Activated naive CD4-positive, alpha-beta T cell treated with Interleukin-2 at 50 U/mL for 16 hours (primary cell): ENCODE data around the gene PLXNC1.

Experiments
- DNase-seq: peaks from one replicate; pipeline ENCODE4 v3.0.0-alpha.2; 2020

The PLXNC1 gene

DNA sequence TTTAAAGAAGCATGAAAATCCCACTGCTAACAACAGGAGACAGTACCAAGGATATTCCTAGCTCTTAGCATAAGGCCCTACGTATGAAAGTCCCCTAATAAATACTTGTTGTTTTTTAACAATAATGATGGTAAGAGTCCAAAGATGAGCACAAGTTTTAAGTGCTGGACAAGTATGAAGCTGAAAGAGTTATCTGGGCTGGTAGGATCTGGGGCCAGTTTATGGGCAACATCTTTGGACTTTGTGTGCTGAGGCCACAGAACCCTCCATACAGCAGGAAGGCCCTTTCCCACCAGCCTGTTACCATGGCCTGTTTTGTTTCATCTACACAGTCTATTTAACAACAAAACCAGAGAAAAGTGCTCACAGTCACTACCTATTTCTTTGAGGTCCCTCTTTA, 12.5 kb upstream of the PLXNC1 start:
- DNase-seq, result no peak

DNA sequence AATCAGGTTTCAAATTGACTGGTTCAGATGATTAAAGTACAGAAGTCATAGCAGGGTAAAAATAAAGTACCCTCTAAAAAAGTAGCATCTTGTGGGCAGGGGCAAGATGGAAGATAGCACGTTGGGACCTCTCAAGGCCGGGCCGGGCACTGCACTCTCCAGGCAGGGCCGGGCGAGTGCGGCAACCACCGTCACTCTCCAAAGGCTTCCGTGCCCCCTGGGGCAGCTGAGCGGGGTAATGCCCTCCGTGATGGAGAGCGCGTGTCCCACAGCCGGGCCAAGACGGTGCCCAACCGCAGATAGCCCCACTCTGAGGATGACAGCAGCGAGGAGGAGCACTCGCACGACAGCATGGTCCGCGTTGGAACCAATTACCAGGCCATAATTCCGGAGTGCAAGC, 8.6 kb upstream of the PLXNC1 start:
- no peak for DNase-seq

DNA sequence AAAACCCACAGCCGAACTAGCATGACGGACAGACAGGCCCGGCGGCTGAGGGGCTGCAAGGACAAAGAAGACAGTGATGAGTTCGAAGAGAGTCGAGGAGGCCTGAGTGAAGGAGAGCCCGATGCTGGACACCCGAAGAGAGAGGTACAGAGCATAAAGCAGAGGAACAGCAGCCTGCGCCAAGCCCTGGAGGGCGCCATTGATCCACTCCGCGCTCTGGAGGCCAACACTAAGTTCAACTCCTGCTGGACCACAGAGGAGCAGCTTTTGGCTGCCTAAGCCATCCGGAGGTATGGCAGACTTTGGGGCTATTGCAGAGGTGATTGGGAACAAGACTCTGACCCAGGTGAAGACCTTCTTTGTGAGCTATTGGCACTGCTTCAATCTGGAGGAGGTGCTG, 7.8 kb upstream of the PLXNC1 start:
- peak; percentile 61 for DNase-seq

DNA sequence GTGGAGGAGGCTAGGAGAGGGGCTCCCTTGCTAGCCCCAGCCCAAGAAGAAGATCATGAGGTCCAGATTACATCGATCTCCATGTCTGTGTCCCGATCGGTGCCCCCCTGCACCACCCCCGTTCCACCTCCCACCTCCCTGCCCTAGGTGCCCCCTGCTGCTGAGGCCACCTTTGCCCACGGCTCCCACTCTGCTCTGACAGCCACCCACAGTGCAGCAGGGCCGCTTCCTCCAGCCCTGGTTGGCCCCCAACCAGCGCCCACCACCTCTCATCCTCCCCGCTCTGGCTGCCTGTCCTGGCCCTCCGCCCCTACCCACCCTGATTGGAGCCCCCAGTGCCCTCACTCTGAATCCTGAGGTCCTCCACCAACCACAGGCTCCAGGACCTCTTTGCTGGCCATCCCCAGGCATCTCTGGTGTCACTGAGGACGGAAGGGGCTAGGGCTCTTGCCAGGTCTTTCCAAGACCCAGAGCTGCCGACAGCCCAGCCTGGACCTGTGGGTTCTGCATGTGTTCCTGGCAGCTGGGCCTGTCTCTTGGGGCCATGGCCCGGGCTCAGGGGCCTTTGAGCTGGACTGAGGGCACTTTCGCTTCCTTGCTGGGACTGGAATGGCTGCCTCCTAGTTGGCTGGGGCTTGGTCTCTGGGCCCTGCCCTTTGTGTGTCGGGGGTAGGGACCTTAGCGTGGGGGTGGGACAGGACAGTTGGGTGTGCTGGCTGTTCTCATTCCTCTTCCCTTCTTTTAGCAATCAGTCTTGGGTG, 7.2 kb upstream of the PLXNC1 start:
- DNase-seq, result no peak

DNA sequence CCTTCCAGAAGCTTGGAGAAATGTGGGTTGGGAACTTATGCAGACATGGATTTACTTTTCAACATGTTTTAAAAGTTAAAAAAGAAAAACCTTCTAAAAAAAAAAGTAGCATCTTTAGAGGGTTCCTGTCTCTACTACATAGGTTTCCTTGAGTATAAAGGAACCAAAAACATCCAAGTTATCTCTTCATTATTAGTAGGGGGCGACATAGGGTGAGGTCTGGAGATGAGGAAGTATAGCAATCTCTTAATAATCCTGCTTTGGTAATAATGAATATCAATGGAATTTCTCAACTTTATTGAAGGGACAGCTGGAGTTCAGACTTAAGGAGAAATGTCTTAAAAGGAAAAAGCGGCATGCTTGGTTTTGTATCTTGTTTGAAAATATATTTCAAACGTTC, 6.5 kb upstream of the PLXNC1 start:
- DNase-seq, result no peak

DNA sequence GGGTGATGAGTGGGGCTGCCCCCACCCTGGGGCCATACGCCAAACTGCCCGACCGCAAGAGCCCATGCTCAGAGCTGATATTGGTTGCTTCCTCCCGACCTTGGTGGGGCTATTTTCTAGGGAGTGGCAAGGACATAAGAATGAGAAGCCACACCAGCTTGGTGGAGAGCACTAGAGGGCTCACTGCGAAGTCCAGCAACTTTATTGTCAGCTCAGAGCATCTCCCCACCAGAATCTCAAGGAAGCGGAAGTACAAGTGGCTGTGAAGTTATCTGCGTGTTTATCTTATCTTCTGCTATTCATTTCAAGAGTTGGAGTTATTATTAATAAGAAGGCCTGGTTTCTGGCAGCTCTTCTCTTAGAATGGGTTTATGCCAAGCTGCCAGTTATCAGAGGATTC, 4.9 kb upstream of the PLXNC1 start:
- DNase-seq, result no peak

DNA sequence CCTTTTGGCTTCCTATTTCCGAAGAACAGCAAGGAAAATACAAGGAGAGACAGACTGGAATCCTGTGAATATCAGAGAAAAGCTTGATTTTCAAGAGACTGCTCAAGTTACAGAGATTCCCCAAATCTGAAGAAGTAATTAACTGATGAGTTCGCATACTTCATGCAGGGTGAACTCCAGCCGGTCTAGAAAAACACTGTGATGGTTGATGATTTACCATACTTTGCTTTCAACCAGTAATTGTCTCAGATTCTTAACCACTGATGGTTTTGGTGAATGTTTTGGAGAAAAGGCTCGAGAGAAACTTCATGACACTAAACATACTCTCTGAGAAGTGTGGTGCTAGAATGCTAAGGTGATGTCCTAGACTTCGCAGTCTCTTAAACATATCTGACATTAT, 4.4 kb upstream of the PLXNC1 start:
- DNase-seq, result no peak

DNA sequence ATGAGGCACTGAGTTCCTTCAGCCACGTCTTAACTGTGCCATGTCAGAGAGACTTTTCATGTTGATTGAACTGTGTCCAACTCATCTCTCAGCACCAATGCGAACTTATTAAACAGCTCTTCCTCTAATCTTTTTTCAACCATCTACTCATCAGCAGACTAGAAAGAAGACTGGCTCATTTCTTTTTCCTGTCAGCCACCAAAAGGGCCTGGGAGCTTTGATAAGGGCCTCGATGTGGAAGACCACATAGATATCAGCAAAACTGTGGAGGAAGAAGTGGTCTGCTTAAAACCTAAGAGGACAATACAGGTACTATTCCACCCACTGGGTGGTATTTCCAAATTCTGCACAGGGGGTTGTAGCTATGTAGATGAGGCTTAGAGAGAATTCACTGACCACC, 3.6 kb upstream of the PLXNC1 start:
- no peak for DNase-seq

DNA sequence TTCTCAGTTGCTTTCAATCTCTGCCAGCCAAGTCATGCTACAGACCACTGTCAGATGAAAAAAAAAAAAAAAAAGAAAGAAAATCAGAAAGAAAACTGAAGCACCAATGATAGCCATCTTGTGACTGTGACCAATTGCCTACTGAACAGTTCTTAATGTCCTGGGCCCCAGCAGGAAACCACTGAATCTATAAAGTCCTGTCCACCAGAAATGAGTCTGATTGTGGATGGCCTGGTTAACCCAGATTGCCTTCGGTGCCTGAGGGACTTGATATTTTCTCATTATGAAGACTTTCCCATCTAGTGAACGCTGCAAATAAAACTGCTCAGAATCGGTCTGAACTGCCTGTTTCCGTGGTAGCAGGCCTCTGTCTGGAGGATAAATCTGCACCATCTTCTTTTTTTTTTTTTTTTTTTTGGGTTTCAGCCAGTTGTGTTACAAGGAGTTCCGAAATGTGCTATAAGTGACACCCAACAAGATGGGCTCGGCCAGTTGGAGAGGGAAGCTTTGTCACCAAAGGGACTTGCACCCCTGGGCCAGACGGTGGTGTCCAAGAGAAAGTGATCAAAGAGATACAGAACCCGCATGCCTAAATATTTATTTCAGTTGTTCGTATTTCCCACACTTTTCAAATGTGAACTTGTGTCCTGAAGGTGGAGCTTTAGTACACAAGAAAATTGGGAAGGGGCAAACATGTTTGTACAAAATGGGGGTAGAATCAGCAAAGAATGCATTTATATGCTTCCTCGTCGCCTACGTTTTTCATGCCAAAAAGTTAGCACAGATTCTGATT, 3.0 kb upstream of the PLXNC1 start:
- DNase-seq, result no peak

DNA sequence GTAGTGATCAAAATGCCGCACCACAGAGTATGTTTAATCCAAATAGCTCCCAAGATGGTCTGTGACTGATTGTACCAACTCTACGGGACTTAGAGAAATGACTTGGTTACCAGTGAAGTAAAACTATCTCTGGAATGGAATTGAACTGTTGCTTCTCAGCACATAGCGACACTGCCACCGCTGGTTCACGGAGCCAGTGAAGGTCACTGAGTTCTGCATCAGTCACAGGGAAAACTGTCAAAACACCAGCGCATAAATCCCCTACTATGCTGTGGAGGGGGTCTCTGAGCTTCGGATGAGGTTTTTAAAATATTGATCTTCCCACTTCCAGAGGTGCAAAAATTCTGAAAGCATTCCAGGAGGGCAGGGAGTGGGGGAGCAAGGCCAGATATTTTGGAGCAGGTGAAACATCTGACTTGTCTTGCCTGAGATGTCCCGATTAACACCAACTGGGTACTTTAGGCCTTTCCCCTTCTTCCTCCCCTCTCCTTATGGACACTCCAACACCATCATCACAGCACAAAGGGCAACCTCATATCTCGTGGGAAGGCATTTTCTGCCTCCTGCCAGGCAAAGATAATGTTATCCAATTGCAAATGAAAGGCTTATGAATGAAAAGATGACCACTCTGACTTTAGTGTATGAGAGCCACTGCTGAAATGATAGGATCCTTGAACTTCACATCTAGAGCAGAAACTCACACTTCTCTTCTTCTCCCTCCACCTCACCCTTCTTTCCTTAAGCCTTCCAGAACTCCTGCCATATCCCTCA, 2.0 kb upstream of the PLXNC1 start:
- no peak for DNase-seq

DNA sequence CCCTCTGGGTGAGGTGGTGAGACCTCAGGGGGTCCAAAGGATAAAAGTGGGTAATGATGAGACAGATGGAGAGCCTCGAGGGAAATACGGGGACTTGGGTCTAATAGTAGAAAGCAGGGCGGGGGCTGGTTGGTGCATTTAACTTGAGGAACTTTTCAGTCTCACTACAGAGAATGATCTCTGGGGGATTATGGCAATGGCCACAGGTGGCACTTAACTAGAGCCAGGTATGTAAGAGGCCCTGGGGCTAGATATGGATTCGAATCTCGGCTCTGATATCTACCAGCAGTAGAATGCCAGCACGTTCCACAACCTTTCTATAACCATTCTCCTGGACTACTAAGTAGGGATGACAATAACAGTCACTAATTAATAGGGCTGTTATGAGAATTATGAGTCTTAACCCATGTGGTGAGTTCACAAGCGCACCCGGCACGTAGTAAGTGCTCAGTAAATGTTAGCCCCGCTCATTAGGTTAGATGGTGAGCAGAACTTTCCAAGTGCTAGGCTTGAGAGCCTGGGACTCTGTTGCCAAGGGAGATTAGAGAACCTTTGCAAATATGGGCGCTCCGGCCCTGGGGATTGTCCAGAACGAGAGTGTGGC, 888 bp upstream of the PLXNC1 start:
- DNase-seq, result no peak

DNA sequence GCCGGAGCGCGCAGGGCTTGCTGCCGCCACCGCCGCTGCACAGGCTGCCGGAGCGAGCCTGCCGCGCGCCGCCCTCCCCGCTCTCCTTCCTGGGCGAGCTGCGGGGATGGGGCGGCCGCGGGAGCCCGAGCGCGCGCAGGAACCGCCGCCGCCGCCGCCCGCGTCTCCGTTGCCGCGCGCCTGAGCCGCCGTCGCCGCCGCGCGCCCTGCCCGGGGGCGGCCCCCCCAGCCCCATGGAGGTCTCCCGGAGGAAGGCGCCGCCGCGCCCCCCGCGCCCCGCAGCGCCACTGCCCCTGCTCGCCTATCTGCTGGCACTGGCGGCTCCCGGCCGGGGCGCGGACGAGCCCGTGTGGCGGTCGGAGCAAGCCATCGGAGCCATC, 352 bp downstream of the PLXNC1 start:
- DNase-seq, result no peak

DNA sequence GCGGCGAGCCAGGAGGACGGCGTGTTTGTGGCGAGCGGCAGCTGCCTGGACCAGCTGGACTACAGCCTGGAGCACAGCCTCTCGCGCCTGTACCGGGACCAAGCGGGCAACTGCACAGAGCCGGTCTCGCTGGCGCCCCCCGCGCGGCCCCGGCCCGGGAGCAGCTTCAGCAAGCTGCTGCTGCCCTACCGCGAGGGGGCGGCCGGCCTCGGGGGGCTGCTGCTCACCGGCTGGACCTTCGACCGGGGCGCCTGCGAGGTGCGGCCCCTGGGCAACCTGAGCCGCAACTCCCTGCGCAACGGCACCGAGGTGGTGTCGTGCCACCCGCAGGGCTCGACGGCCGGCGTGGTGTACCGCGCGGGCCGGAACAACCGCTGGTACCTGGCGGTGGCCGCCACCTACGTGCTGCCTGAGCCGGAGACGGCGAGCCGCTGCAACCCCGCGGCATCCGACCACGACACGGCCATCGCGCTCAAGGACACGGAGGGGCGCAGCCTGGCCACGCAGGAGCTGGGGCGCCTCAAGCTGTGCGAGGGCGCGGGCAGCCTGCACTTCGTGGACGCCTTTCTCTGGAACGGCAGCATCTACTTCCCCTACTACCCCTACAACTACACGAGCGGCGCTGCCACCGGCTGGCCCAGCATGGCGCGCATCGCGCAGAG, 873 bp downstream of the PLXNC1 start:
- DNase-seq, result peak; percentile 47

DNA sequence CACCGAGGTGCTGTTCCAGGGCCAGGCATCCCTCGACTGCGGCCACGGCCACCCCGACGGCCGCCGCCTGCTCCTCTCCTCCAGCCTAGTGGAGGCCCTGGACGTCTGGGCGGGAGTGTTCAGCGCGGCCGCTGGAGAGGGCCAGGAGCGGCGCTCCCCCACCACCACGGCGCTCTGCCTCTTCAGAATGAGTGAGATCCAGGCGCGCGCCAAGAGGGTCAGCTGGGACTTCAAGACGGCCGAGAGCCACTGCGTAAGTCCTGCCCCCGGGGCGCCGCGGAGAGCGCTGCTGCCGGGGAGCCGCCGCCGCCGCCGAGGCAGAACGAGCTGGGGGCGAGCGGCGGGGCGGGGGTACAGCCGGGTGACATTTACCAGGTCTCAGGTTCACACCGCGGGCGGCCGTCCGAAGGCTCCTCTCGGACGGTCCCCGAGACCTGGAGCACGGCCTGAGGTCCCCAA, 1.4 kb downstream of the PLXNC1 start:
- DNase-seq, result peak; percentile 17

DNA sequence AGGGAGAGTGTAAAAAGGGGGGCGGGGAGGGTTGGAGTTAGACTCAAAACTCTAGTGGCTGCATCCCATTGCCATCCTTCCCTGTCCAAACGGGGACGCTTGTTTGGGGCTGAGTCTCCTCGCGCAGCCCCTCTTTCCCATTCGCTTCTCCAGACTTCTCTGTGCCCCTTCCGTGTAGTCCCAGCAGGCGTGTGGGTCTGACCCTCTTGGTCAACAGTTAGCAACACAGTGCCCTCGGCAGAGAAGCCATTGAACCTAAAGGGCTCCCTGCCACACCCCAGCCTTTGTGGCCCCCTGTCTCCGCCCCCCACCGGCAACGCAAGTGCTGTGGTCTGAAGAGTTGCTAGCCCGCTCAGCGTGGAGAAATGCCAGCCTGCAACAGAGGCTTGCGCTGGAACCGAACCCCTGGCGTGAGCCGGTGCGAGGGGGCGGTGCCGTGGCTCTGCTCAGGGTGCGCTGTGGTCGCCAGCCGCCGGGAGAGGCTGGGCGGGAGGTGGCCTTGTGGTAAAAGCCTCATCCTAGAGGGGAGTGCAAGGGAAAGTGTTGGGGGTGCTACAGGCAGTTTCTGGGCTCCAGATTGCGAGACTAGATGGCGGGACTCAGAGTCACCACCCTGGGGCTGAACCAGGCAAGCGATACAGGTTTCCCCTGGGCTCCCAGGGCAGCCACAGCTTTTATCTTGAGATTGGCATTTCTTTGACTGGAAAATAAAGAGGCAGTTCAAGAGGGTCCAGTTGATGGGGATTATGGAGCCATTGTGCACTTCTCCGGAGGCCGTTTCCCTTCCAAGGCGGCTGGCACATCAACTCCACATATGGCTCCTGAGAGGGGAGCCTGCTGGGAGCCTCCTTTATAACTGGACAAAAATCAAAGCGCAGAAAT, 2.1 kb downstream of the PLXNC1 start:
- DNase-seq, result peak; percentile 60

DNA sequence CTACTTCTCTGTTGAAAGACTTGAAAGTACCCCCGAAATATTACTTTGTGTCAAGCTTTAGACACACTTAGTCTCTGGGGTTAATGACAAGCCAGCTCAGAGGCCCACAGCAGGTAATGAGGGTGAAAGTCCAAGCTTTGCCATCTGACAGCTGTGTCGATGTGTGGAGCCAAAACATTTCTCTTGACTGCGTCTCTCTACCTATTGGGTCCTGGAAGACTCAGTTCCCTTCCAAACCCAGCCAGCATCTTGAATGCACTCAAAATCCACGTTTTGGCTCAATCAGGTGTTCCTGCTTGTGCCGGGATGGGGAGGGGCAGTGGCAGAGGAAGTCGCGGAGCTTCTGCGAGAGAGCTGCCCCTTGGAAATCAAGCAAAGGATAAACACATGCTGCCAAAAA, 3.2 kb downstream of the PLXNC1 start:
- no peak for DNase-seq

DNA sequence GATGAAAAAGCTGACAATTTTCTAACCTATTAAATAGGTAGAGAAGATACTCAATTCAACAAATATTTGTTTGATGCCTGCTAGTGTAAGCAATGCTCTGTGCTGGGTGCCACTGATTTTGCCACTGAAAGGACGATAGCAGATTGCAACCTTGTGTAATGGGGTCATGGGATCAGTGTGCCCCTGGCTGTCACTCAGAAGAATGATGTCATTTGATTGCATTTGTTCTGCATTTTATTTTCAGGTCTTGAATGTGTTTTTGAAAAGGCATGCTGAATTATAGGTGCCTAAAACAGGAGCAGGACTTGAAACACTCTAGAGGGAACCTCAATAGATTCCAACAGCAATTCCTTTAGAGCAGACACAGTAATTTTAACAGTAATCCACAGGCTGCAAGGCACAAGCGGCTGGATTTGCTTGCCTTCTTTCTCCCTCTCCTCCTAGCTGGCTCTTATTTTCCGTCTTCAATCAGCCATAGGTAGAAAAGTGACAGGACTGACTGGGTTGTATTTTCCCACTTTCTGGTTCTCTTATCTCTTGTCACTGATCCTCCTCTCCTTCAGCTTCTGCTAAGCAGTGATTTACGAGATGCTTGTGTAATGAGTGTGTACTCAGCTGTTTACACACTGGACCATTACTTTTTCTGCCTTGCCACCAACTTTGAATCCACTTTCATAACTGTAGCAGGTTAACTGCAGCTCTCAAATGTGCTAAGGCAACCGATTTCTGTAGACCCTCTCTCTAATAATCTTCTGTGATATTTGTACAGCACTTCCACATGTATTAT, 4.1 kb downstream of the PLXNC1 start:
- DNase-seq, result no peak

DNA sequence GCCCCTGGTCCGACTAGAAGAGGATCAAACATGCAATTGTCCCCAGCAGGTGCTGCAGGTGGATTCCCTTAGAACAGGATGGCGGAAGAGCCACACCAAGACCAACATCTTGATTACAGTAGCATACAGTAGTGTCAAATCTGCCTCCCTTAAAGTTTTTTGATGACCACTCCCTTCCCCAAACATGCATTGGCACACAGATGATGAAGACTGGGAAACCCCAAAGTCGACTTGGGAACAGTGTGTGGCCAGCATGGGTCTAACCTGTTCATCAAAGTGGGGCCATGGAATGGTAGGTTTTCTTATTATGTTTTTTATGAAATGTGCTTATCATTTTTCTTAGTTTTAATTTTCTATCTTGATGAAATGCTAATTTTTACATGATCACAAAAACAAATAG, 8.8 kb downstream of the PLXNC1 start:
- no peak for DNase-seq

DNA sequence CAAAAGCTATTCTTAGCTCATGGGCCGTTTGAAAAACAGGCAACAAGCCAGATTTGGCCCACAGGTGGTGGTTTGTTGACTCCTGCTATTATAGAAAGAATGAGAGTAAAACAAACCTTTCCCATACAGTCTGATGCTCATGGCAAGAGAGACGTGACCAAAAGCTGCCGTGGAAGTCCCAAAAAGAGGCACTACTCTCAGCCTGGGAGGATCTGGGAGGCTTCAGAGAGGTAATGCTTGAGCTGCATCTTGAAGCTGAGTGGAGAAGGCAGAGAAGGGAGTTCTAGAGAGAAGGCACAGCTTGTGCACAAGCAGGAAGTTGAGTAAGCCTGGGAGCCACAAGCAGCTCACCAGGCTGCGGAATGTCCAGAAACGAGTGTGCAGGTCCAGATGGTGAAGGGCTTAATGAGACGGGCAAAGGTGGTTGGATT, 9.6 kb downstream of the PLXNC1 start:
- DNase-seq, result no peak

DNA sequence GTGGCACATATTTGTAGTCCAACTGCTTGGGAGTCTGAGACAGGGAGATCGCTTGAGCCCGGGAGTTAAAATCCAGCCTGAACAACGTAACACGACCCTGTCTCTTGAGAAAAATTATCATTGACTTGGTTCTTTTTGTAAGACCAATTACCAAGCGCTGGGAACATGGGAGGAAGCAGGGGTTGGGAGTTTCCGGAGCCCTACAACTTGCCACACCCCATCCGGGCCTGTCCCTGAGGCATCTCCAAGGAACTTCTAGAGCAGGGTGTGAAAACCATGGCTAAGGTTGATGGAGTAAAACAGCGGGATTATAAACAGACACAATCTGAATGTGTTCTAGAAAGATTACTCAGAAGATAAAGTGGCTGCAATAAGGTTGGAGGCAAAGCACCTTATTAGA, 10.3 kb downstream of the PLXNC1 start:
- DNase-seq, result no peak

DNA sequence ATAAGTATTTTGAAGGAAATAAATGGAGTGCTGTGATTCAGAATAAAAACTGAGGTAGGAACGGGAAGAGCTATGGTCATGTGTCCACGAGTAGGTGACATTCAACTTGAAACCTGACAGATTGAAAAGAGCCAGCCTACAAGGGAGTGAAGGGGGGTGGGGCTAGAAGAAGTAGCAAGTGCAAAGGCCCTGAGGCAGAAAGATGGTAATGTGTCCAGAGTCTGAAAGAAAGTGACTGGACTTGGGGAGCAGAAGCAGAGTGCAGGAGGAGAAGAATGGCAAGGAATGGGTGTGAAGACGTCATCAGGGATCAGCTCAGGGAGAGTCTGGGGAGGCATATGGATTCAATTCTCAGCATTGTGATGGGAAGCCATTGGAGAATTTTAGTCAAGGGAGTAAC, 13.7 kb downstream of the PLXNC1 start:
- no peak for DNase-seq
